ENCODE data around the gene ADGRF4. TPM values are rescaled to one million over a fixed set of nuclear protein-coding genes. Genes with fewer than 3 reads are reported as not detected.

ADGRF4 gene
- total and polyA plus RNA-seq, 11 donors, result 0.06 to 0.60 (median 0.25) TPM; not detected in 6

- H3K4me3 ChIP-seq, result no peak overlapping the region
- intact Hi-C loops (cut with DNase I), result no loop called here
- no peaks in the 10 kb centered on the region for H3K27me3 ChIP-seq
- H3K4me1 ChIP-seq, result no peaks in the 10 kb centered on the region
- DNase-seq, result no peak
- ATAC-seq, result no peak
- H3K9me3 ChIP-seq, result no peaks in the 10 kb centered on the region
- 77 to 82% (median 80%) methylated on average over 5 of the region's 5 CpGs for WGBS, 4 donors
- H3K27ac ChIP-seq, result no peak overlapping the region
- TF ChIP-seq POLR2A (IDR thresholded peaks at IDR 0.05), result no peak
- TF ChIP-seq, protein P1, sequence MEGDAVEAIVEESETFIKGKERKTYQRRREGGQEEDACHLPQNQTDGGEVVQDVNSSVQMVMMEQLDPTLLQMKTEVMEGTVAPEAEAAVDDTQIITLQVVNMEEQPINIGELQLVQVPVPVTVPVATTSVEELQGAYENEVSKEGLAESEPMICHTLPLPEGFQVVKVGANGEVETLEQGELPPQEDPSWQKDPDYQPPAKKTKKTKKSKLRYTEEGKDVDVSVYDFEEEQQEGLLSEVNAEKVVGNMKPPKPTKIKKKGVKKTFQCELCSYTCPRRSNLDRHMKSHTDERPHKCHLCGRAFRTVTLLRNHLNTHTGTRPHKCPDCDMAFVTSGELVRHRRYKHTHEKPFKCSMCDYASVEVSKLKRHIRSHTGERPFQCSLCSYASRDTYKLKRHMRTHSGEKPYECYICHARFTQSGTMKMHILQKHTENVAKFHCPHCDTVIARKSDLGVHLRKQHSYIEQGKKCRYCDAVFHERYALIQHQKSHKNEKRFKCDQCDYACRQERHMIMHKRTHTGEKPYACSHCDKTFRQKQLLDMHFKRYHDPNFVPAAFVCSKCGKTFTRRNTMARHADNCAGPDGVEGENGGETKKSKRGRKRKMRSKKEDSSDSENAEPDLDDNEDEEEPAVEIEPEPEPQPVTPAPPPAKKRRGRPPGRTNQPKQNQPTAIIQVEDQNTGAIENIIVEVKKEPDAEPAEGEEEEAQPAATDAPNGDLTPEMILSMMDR (IDR thresholded peaks at IDR 0.05), result no peak
- no peaks in the 10 kb centered on the region for H3K36me3 ChIP-seq
Measured at GRCh38 chr6:47709160-47709559, 10.8 kb downstream of the ADGRF4 start.

- TF ChIP-seq POLR2A (IDR thresholded peaks at IDR 0.05), result no peak
- TF ChIP-seq, protein P1 (IDR thresholded peaks at IDR 0.05), result no peak
- Histone ChIP-seq H3K27me3 (no peaks in the 10 kb centered on the region), H3K36me3 (no peaks in the 10 kb centered on the region), H3K4me3 (no peak overlapping the region), H3K27ac (no peak overlapping the region), H3K4me1 (peaks cover 0 to 3% (median 0%) of the 10 kb centered on the region in 12 donors), H3K9me3 (no peaks in the 10 kb centered on the region)
- 82 to 96% (median 92%) methylated on average over 1 of the region's 1 CpG for WGBS, 4 donors
- no peak for ATAC-seq
- intact Hi-C loops (cut with DNase I), result no loop called here
- no peak for DNase-seq
Measured at GRCh38 chr6:47710295-47710694, 11.9 kb downstream of the ADGRF4 start.

DNA sequence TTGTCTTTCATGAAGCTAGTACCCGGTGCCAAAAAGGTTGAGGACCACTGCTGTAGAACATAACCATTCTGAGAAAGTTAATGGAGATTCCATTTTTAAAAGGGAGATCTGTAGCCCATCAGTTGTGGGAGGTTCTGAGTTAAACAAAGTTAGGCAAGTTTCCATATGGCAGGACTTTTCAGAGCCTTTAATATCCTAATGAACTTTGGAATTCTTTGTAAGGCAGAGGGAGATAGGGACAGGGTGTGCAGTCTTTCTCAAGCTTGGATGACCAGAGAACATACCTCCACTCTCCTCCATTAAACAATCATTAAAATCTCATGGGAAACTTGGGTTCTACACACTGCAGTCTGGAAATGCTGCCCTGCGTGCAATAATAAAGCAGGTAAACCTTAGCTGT is 14.8 kb downstream of the ADGRF4 start:
- DNase-seq (no peak), ATAC-seq (no peak)
- WGBS, 4 donors, result 93 to 96% (median 95%) methylated on average over 2 of the region's 2 CpGs
- Histone ChIP-seq H3K36me3 (no peaks in the 10 kb centered on the region), H3K4me3 (no peak overlapping the region), H3K4me1 (peaks cover 0 to 4% (median 0%) of the 10 kb centered on the region in 12 donors), H3K27ac (no peak overlapping the region), H3K27me3 (no peaks in the 10 kb centered on the region), H3K9me3 (no peaks in the 10 kb centered on the region)
- intact Hi-C loops (cut with DNase I), result no loop called here
- TF ChIP-seq, protein P1 (IDR thresholded peaks at IDR 0.05), result no peak
- no peak for TF ChIP-seq POLR2A (IDR thresholded peaks at IDR 0.05)

GRCh38 chr6:47714802-47715201 is 16.4 kb downstream of the ADGRF4 start:
- DNase-seq (no peak), ATAC-seq (no peak)
- intact Hi-C loops (cut with DNase I), result no loop called here
- Histone ChIP-seq H3K27me3 (no peaks in the 10 kb centered on the region), H3K9me3 (no peaks in the 10 kb centered on the region), H3K36me3 (no peaks in the 10 kb centered on the region), H3K27ac (no peak overlapping the region), H3K4me1 (peaks cover 0 to 4% (median 0%) of the 10 kb centered on the region in 12 donors), H3K4me3 (no peak overlapping the region)
- WGBS, 4 donors, result 76 to 88% (median 84%) methylated on average over 4 of the region's 4 CpGs
- TF ChIP-seq, protein P1 (IDR thresholded peaks at IDR 0.05), result no peak
- TF ChIP-seq POLR2A (IDR thresholded peaks at IDR 0.05), result no peak
